ENCODE results near the gene SPHK1.

Gene SPHK1

DNA sequence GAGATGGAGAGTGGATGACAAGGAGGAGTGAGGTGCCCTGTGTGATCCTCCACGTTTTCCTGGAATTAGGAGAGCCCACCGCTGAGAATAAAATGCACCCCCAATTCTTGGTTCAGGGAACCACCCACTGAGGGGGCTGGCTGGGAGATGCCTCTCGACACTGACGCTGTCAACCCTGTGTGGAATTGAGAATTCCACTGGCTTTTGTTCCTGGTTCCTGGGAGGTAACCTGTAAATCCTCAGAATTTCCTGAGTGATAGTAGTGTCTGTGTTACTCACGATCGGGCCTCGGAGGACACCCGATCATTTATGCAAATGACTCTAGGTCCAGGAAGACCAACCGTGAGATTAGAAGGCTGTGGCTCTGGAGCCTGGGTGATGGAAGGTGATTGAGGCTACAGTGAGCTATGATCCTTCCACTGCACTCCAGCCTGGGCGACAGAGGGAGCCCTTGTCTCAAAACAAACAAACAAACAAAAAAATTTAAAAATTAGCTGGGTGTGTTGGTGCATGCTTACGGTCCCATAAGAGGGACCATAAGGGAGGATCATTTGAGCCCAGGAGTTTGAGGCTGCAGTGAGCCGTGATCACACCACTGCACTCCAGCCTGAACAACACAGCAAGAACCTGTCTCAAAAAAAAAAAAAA is 19.0 kb upstream of the SPHK1 start:
- DNase-seq = no peak

GRCh38 chr17:76366247-76366646 is 18.2 kb upstream of the SPHK1 start:
- no peak for DNase-seq

DNA sequence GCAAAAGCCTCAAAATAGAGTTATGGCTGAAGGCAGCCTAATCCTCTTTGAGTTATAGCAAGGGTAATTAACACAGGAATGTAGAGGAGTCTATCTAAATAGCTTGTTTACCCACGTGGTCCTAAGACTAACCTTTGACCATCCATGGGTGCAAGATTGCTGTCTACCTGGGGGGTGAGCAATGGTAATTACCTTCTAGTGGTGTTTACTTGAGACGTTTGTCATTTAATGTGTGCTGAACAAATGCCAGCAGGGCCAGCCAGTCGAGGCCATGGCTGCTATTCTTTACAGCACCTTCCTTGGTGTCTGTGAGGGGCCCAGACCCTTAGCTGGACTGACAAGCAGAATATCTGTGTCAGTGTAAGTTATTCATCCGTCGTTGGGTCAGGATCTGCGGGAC is 16.8 kb upstream of the SPHK1 start:
- DNase-seq = no peak

DNA sequence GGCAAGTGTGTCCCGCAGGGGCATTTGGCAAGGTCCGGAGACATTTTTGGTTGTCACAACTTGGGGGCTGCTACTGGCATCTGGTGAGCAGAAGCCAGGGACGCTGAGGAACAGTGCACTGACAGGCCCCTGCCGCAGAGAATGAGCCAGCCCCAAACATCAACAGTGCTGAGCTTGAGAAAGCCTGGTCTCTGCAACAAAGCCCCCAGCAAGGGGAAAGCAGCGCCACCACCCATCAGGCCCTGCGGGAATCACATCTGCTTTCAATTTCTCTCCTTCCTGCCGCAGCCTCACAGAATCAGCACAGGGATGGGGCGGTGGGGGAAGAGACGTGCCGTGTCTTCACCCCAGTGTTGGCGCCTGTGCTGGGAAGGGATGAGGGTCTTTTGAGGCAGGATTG is 15.9 kb upstream of the SPHK1 start:
- DNase-seq = no peak

GRCh38 chr17:76369379-76369778 is 15.0 kb upstream of the SPHK1 start:
- no peak for DNase-seq

- no peak for DNase-seq
Observed at GRCh38 chr17:76369804-76370203, 14.6 kb upstream of the SPHK1 start.

DNA sequence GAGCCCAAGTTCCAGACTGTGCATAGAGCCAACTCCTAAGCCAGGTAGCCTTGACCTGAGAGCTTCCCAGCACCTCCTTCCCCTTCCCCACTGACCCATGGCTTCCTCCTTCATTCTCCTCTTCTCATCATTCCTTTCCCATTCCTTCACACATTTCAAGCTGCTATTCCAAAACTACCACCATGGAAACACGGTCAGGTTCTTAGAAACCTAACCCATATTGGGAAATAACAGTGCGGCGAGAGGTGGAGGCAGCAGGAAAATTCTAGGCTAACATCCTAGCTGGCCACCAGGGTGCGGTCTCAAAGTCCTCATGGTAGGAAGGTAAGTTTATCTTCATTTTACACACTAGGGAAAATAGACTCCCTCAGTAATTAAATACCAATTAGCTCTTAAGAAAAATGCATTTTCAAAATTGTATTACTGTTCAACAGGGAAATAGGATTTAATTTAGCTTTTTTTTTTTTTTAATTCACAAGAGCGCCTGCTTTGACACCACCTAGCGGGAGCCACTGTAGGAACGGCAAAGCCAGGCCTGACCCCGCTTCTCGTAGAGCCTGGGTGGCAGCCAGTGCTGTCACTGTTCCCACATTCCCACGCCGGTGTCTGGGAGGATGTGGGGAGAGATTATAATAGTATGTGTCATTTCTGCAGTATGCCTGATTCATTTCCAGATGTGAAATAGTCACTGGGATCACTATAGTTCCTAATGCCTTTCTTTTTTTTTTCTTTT is 14.0 kb upstream of the SPHK1 start:
- no peak for DNase-seq

GRCh38 chr17:76371656-76372628 is 12.5 kb upstream of the SPHK1 start:
- DNase-seq = no peak

GRCh38 chr17:76376318-76377133 is 7.9 kb upstream of the SPHK1 start:
- no peak for DNase-seq

GRCh38 chr17:76378548-76379274 is 5.7 kb upstream of the SPHK1 start:
- DNase-seq = no peak

- no peak for DNase-seq
Observed at GRCh38 chr17:76379275-76379641, 5.2 kb upstream of the SPHK1 start.

GRCh38 chr17:76379646-76380376 is 4.6 kb upstream of the SPHK1 start:
- no peak for DNase-seq

- DNase-seq = no peak
Observed at GRCh38 chr17:76381633-76382350, 2.6 kb upstream of the SPHK1 start.

GRCh38 chr17:76382351-76382802 is 2.0 kb upstream of the SPHK1 start:
- DNase-seq = no peak

DNA sequence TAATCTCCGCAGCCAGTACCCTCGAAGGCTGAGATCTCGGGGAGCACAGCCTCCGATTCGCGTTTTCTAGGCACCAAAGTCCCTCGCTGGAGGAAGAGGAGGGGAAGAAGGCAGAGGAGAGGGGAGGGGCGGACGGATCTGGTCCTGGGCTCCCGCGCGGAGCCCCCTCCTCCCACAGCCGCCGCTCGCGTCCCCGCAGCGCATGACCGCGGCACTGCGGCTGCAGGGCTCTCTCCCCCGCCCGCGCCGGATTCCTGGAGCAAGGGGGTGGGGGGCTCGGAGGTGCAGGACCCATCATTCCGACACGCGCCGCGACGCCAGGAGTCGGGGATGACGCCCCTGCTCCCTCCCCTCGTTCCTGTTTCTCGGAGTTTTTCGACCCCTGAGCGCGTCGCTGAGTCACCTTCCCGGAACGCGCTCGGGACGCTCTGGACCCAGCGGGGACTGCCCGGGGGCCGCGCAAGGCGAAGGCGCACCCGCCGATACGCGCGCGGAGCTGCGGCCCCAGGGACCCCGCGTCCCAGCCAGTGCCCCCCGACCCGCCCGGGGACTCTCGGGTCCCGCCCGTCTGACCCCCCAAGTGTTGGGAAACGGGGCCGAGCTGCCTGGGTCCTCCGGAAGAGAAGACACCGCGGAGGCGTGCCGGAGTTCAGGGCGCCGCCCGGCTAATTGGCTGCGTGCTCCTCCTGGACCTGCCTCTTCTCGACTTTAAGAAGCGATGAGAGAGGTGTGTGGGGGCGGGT is 1.4 kb upstream of the SPHK1 start:
- no peak for DNase-seq

DNA sequence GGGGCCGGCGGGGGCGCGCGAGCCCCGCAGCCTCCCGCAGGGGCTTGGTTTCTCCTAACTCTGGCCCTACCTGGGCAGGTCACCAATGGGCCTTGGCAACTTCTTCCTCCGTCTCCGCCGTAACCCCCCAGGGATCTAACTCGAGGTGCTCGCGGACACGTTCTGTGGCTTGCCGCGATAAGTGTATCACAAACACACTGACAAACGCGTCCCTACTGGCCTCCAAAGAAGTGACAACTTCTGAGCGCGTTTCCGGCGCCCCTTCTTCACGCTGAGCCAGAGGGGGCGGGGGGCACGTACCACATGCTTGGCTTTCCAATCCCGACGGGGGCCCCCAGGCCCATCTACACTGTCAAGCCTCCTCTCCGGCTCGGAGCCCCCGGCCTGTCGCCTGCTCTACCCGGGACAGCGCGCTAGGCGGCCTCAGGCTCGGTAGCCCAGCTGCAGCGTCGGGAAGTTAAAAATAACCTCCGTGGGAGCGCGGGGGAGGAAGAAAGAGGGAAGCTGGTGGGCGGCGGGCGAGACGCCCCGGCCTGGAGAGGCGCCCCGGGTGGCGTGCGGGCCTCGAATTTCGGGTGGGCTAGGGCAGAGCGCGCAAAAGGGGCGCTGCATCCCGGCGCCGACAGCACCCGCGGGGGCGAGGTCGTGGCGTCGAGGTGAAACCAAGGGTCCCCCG is 725 bp upstream of the SPHK1 start:
- no peak for DNase-seq

DNA sequence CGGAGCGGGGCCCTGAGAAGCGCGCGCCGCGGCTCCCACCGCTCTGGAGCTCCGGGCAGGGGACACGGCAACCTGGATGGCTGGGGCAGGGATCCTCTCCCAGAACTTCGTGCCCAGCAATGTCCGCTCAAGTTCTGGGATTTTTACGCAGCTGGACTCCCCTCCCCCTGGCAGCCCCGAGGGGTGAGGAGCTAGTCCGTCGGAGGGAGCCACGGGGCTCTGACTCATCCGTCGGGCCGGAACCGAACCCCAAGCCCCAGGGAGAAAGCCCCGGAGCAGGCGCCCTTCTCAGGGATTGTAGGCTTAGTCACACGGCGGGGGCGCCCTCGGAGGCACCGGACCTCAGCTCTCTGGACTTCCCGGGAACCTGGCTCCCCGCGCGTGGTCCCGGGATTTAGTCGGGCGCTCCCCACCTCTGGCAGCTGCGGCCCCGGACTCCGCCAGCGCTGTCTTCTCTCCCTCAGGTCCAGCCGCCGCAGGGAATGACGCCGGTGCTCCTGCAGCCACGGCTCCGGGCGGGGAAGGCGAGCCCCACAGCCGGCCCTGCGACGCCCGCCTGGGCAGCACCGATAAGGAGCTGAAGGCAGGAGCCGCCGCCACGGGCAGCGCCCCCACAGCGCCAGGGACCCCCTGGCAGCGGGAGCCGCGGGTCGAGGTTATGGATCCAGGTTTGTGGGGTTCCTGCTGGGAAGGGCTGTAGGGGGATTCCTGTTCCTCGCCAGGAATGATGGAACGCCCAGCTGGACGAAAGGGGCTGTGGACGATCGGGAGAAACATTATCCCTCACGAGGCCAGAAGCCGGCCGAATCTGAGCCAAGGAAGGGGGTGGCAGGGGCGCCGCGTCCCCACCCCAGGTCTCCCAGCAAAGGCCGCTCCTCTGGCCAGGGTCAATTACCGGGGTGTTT is 830 bp downstream of the SPHK1 start:
- DNase-seq = no peak

All from NCI-H2107 (cell line).